HCT116 (cell line): ENCODE measurements around the gene IER5L. TPM values are rescaled to one million over a fixed set of nuclear protein-coding genes. Genes with fewer than 3 reads are reported as not detected.

ENCODE experiments used
- ATAC-seq: fragments of 200-7000 bp; cut with Tn5 transposase; 2 replicates; pipeline ENCODE4 v1.9.1; 2020; ENCODE audit warnings: mild to moderate bottlenecking, moderate library complexity
- BruUV-seq: library from RNA; stranded (reverse); fragments of 400-500 nt; replicated peaks from 2 replicates; lab custom pipeline; 2021; lab: Mats Ljungman, UMichigan
- CTCF ChIA-PET: fragments of 300-600 bp; sonication (Branson Sonifier 250); formaldehyde crosslinking; loops from one replicate; lab custom pipeline; 2021; ENCODE audit warnings: antibody characterized with exemption; lab: Charles Lee
- POLR2A ChIA-PET: fragments of 300-600, 350-600 bp; sonication (Branson Sonifier 250); formaldehyde crosslinking; loops from one replicate; lab custom pipeline; 2021; ENCODE audit warnings: antibody characterized with exemption; lab: Charles Lee
- RAD21 ChIA-PET, 2 experiments: fragments of 300-600 bp; sonication (Branson Sonifier 250); formaldehyde crosslinking; loops; one replicate each; lab custom pipeline; 2023; ENCODE audit warnings: low total read pairs in 2 of 2; ENCODE audit not compliant: uncharacterized antibody in 2 of 2, unreplicated experiment in 2 of 2, low non-redundant PET in 1 of 2; lab: Charles Lee
- DNase-seq: peaks from one replicate; pipeline ENCODE4 v3.0.0-alpha.2; 2010; ENCODE audit warnings: low read depth, low spot score
- H2AFZ ChIP-seq: fragments of 200-600 bp; shearing (Covaris generic), sonication (generic); 2 replicates; pipeline ENCODE4 v1.6.1; 2017; ENCODE audit warnings: low read depth, mixed run types, mixed read lengths, antibody characterized with exemption, low read length; ENCODE audit not compliant: poor library complexity, severe bottlenecking
- H3K27ac ChIP-seq: 2 replicates; pipeline ENCODE4 v1.5.1; 2012; ENCODE audit warnings: low read depth, low read length
- H3K27me3 ChIP-seq: fragments of 200-600 bp; sonication (generic); 2 replicates; pipeline ENCODE4 v1.6.1; 2016; ENCODE audit warnings: mixed run types, low read length, mixed read lengths; ENCODE audit not compliant: insufficient read depth
- H3K36me3 ChIP-seq, 2 experiments: fragments of 200-500 bp in 1 of 2; fragments of 200-600 bp in 1 of 2; sonication (Bioruptor generic) in 1 of 2; sonication (generic) in 1 of 2; 2 replicates each; pipeline versions ENCODE4 v1.5.1 to v1.6.1; 2014 to 2016; ENCODE audit warnings: low read length in 2 of 2, inconsistent platforms in 1 of 2, mixed read lengths in 1 of 2, mixed run types in 1 of 2; ENCODE audit not compliant: insufficient read depth in 2 of 2, control insufficient read depth in 1 of 2
- H3K4me1 ChIP-seq, 2 experiments: fragments of 200-600 bp in 1 of 2; sonication (generic) in 1 of 2; 2 replicates each; pipeline versions ENCODE4 v1.5.1 to v1.6.1; 2012 to 2017; ENCODE audit warnings: low read length in 2 of 2, inconsistent platforms in 1 of 2, mild to moderate bottlenecking in 1 of 2, mixed read lengths in 1 of 2, mixed run types in 1 of 2, moderate library complexity in 1 of 2; ENCODE audit not compliant: insufficient read depth in 2 of 2, control insufficient read depth in 1 of 2
- H3K4me2 ChIP-seq: fragments of 200-600 bp; sonication (generic); 2 replicates; pipeline ENCODE4 v1.6.1; 2017; ENCODE audit warnings: mixed run types, low read length, mixed read lengths
- H3K4me3 ChIP-seq, 2 experiments: fragments of 200-600 bp in 1 of 2; sonication (generic) in 1 of 2; replicated peaks in 1 of 2; 2 replicates each; pipeline ENCODE4 v1.5.1; 2011 to 2016; ENCODE audit warnings: low read length in 2 of 2, control low read depth in 1 of 2, low read depth in 1 of 2, mild to moderate bottlenecking in 1 of 2, mixed read lengths in 1 of 2, mixed run types in 1 of 2
- H3K79me2 ChIP-seq: fragments of 200-600 bp; sonication (generic); 2 replicates; pipeline ENCODE4 v1.6.1; 2017; ENCODE audit warnings: mild to moderate bottlenecking, mixed run types, low read length, moderate library complexity, mixed read lengths; ENCODE audit not compliant: insufficient read depth
- H3K9ac ChIP-seq: fragments of 200-600 bp; sonication (generic); 2 replicates; pipeline ENCODE4 v1.6.1; 2016; ENCODE audit warnings: low read length, mixed read lengths
- H3K9me2 ChIP-seq: fragments of 200-600 bp; sonication (generic), shearing (Covaris generic); 2 replicates; pipeline ENCODE4 v1.6.1; 2017; ENCODE audit warnings: mixed run types, mild to moderate bottlenecking, moderate library complexity; ENCODE audit not compliant: insufficient read depth
- H3K9me3 ChIP-seq, 2 experiments: fragments of 200-500 bp in 1 of 2; fragments of 200-600 bp in 1 of 2; sonication (Bioruptor generic) in 1 of 2; sonication (generic) in 1 of 2; 2 replicates each; pipeline ENCODE4 v1.6.1; 2014 to 2017; ENCODE audit warnings: low read length in 2 of 2, mixed read lengths in 2 of 2, inconsistent platforms in 1 of 2, low read depth in 1 of 2, mild to moderate bottlenecking in 1 of 2, mixed run types in 1 of 2, moderate library complexity in 1 of 2; ENCODE audit not compliant: control insufficient read depth in 1 of 2, insufficient read depth in 1 of 2
- H4K20me1 ChIP-seq: fragments of 200-600 bp; sonication (generic), shearing (Covaris generic); 2 replicates; pipeline ENCODE4 v1.6.1; 2017; ENCODE audit warnings: mixed run types, mild to moderate bottlenecking, moderate library complexity; ENCODE audit not compliant: insufficient read depth
- CEBPB ChIP-seq: IDR thresholded peaks from 2 replicates; pipeline ENCODE4 v1.6.1; 2012; ENCODE audit warnings: low read depth
- EGR1 ChIP-seq: IDR thresholded peaks from 2 replicates; pipeline ENCODE4 v1.6.1; 2012; ENCODE audit warnings: low read depth
- FOSL1 ChIP-seq: IDR thresholded peaks from 2 replicates; pipeline ENCODE4 v1.6.1; 2012; ENCODE audit warnings: low read depth
- POLR2A ChIP-seq: IDR thresholded peaks from 2 replicates; pipeline ENCODE4 v1.7.0; 2011; ENCODE audit warnings: borderline replicate concordance; ENCODE audit not compliant: insufficient read depth, insufficient read length; ENCODE audit errors: extremely low read depth
- POLR2AphosphoS5 ChIP-seq: IDR thresholded peaks from 2 replicates; pipeline ENCODE4 v1.6.1; 2011; ENCODE audit warnings: mild to moderate bottlenecking, low read depth, low read length, moderate library complexity
- SIN3A ChIP-seq: IDR thresholded peaks from 2 replicates; pipeline ENCODE4 v1.6.1; 2012; ENCODE audit warnings: low read depth
- SP1 ChIP-seq: IDR thresholded peaks from 2 replicates; pipeline ENCODE4 v1.6.1; 2012; ENCODE audit warnings: low read depth
- SRF ChIP-seq: IDR thresholded peaks from 2 replicates; pipeline ENCODE4 v1.6.1; 2012; ENCODE audit warnings: low read depth
- ZFX ChIP-seq: fragments of 450-650 bp; IDR thresholded peaks from 2 replicates; pipeline ENCODE4 v1.6.1; 2017
- intact Hi-C: fragments of 100-400 bp; cut with micrococcal nuclease; formaldehyde crosslinking; loops from 2 replicates; pipeline ENCODE4 v1.10.0; 2022
- total RNA-seq: library from RNA; stranded (reverse); gene quantifications from one replicate; pipeline ENCODE4 v1.2.1, GENCODE V29; 2021; ENCODE audit not compliant: unreplicated experiment
- TF ChIP-seq, protein P1 (sequence below), 3 experiments: fragments of 200-600 bp in 1 of 3; sonication (generic) in 1 of 3; IDR thresholded peaks in 2 of 3; conservative IDR thresholded peaks in 1 of 3; 2 replicates each; pipeline ENCODE4 v1.5.1; 2012 to 2017; ENCODE audit warnings: low read depth in 2 of 3, low read length in 2 of 3, antibody characterized with exemption in 1 of 3, borderline replicate concordance in 1 of 3, control low read depth in 1 of 3, mild to moderate bottlenecking in 1 of 3, mixed read lengths in 1 of 3, mixed run types in 1 of 3, moderate library complexity in 1 of 3; ENCODE audit not compliant: insufficient read depth in 1 of 3

Gene IER5L
- total RNA-seq, 1 experiment from 2014 or later: 195 TPM

- H3K4me2 ChIP-seq: peak overlapping the region; percentile 85
- H3K27me3 ChIP-seq: no peaks in the 10 kb centered on the region
- peak overlapping the region; percentile 60 to 69 for H3K4me3 ChIP-seq
- H3K9me3 ChIP-seq: no peaks in the 10 kb centered on the region
- no peaks in the 10 kb centered on the region for H3K9me2 ChIP-seq
- peaks cover 0 to 28% of the 10 kb centered on the region in 2 experiments; a peak in 1 of 4 replicates for H3K36me3 ChIP-seq
- no peak for DNase-seq
- intact Hi-C loops: loop anchor here (2.0 kb wide), 1 partner anchor 25 kb away; no protein-coding TSS in a partner anchor
- H4K20me1 ChIP-seq: no peaks in the 10 kb centered on the region
- H3K79me2 ChIP-seq: peaks cover 45% of the 10 kb centered on the region
- ChIA-PET POLR2A (interaction anchor here (1.6 to 2.8 kb wide), 7 partner anchors 10 to 483 kb away, joined by 3 to 26 read pairs (median 10); partner anchors contain the start of genes IER5L and NTMT1), CTCF (interaction anchor here (0.6 to 6.0 kb wide), 8 partner anchors 10 to 1101 kb away, joined by 3 to 77 read pairs (median 20); partner anchors contain the start of gene NTMT1), RAD21 (no interaction called here)
- H3K27ac ChIP-seq: peak overlapping the region; percentile 99
- no peak overlapping the region for H2AFZ ChIP-seq
- H3K4me1 ChIP-seq: peaks cover 42 to 83% of the 10 kb centered on the region in 2 experiments
- TF ChIP-seq SIN3A (no peak), FOSL1 (no peak), POLR2AphosphoS5 (peak; percentile 44), CEBPB (no peak), POLR2A (no peak)
- no peak for ATAC-seq
- peak overlapping the region; percentile 87 for H3K9ac ChIP-seq
- BruUV-seq: no TSS peak
Measured at GRCh38 chr9:129141066-129142041, 36.7 kb downstream of the IER5L start.

DNA sequence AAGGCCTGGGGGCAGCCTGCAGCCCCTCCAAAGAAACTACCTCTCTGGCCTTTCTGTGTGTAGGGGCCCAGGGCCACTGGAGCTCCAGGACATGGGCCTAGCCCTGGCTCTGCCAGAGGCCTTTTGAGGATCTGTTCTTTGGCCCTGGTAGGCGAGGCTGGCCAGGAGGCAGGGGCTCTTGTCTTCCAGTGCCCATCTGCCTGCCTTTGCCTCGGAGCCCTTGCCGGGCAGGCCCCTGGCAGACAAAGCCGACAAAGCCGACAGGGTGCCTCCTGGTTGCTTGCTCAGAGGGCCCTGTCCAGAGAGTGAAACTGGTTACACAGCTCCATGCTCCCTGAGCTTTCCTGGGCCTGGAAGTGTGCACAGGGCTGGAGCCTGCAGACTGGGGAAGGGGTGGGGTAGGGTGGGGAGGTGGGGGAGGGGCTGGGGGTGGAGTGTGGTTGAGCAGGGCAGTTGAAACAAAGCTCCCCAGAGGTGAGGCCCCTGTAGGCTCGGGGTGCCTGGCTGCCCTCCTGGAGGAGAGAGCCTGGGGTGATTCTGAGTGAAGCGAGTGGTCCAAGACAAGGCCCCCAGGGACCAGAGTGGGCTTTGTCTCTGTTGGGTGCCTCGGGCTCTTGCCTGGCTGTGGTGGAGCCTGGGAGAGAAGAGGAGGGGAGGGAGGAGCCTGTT lies 37.5 kb downstream of the IER5L start:
- POLR2A ChIA-PET: interaction anchor here (0.8 to 2.8 kb wide), 16 partner anchors 9 to 597 kb away, joined by 3 to 26 read pairs (median 4); partner anchors contain the start of genes IER5L, NTMT1 and PTPA
- TF ChIP-seq POLR2A (peak; percentile 9), SP1 (no peak), EGR1 (no peak), ZFX (peak; percentile 68; the same call in 1 of the 2 replicates), SRF (no peak)
- TF ChIP-seq, protein P1, sequence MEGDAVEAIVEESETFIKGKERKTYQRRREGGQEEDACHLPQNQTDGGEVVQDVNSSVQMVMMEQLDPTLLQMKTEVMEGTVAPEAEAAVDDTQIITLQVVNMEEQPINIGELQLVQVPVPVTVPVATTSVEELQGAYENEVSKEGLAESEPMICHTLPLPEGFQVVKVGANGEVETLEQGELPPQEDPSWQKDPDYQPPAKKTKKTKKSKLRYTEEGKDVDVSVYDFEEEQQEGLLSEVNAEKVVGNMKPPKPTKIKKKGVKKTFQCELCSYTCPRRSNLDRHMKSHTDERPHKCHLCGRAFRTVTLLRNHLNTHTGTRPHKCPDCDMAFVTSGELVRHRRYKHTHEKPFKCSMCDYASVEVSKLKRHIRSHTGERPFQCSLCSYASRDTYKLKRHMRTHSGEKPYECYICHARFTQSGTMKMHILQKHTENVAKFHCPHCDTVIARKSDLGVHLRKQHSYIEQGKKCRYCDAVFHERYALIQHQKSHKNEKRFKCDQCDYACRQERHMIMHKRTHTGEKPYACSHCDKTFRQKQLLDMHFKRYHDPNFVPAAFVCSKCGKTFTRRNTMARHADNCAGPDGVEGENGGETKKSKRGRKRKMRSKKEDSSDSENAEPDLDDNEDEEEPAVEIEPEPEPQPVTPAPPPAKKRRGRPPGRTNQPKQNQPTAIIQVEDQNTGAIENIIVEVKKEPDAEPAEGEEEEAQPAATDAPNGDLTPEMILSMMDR (IDR thresholded peaks at IDR 0.05 in 2 of 3, conservative IDR thresholded peaks at IDR 0.05 in 1 of 3; ENCODE audit: borderline replicate concordance in 1 of 3, insufficient read depth in 1 of 3, low read depth in 2 of 3, low read length in 2 of 3): no peak
- CTCF ChIA-PET: interaction anchor here (0.6 to 6.0 kb wide), 16 partner anchors 9 to 502 kb away, joined by 3 to 77 read pairs (median 6); partner anchors contain the start of genes C9orf50, IER5L and NTMT1
- intact Hi-C loops: no loop called here
- peaks cover 42 to 75% of the 10 kb centered on the region in 2 experiments for H3K4me1 ChIP-seq
- H3K36me3 ChIP-seq: peaks cover 0 to 24% of the 10 kb centered on the region in 2 experiments; a peak in 2 of 4 replicates
- peaks cover 41% of the 10 kb centered on the region for H3K79me2 ChIP-seq
- peak overlapping the region; percentile 99 for H3K27ac ChIP-seq
- TSS peak; percentile 93 for BruUV-seq
- no peak overlapping the region for H2AFZ ChIP-seq
- H3K9ac ChIP-seq: peak overlapping the region; percentile 87
- H4K20me1 ChIP-seq: no peaks in the 10 kb centered on the region
- H3K4me3 ChIP-seq: peak overlapping the region; percentile 60 to 69
- H3K9me2 ChIP-seq: no peaks in the 10 kb centered on the region
- no peaks in the 10 kb centered on the region for H3K9me3 ChIP-seq
- ATAC-seq (peak; percentile 35), DNase-seq (no peak)
- peak overlapping the region; percentile 85 for H3K4me2 ChIP-seq
- RAD21 ChIA-PET: interaction anchor here (0.6 to 1.2 kb wide), 7 partner anchors 9 to 443 kb away, joined by 3 to 5 read pairs (median 4); partner anchors contain the start of gene IER5L (in 1 of the 2)
- no peaks in the 10 kb centered on the region for H3K27me3 ChIP-seq
